Smooth muscle cell of the brain vasculature (primary cell): ENCODE results near the gene ADGRG3.

Experiments
- DNase-seq: peaks from one replicate; pipeline ENCODE4 v3.0.0-alpha.2; 2012; ENCODE audit warnings: low read depth, low spot score

Gene ADGRG3

GRCh38 chr16:57736419-57737351 is 68.6 kb downstream of the ADGRG3 start:
- DNase-seq: peak; percentile 15

GRCh38 chr16:57738844-57739243 is 70.7 kb downstream of the ADGRG3 start:
- DNase-seq: no peak
